ENCODE data around the gene EPB41L1.

Gene EPB41L1

DNA sequence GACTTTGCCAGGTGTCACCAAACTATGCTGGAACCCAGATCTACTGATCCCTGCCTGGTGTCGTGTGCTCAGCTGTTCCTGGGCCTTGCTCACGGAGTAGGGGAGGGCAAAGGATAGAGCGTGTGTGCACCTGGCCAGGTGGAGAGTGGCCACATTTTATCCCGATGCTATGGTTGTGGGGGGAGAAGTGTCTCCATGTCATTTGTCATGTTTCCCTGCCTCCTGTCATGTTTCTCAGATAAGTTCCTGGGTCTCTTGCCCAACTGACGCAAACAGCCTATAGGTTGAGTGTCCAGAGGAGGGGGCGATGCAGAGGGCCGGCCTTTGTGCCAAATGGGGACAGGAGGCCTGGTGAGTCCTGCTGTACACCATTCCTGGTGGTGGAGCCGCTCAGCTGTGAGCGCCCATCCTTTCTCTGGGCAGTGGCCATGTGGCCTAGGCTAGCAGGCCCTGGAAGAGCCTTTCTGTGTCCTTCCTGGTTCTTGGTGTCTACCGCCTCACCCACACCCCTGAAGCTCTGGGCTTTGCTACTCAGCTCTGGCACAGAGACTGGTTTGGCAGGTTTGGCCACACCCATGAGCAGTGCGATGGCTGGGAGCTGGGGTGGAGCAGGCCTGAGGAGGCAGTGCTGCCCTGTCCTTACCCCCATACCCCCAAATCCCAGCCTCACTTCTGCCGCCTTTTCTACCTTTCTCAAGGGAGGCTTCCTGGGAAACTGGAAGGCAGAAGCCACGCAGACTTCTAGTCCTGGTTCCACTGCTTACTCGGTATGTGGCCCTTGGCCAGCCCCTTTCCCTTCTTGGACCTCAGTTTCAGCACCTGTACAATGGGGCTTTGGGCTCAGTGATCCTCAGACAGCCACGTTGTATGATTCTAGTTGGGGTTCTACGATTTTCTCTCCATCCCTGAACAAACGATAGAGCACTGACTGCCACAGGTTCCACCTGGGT, 32.3 kb upstream of the EPB41L1 start:
- no peak for TF ChIP-seq CTCF (IDR thresholded peaks at IDR 0.05; ENCODE audit: control extremely low read depth, extremely low read depth, low read depth, missing control alignments)
- DNase-seq (ENCODE audit: extremely low spot score) = no peak
- CTCF ChIA-PET = interaction anchor here (1.8 kb wide), 1 partner anchor 16 kb away, joined by 6 read pairs; no protein-coding TSS in a partner anchor
- POLR2A ChIA-PET = no interaction called here

GRCh38 chr20:36122931-36123288, 31.6 kb upstream of the EPB41L1 start:
- no peak for DNase-seq (ENCODE audit: extremely low spot score)
- POLR2A ChIA-PET = no interaction called here
- no peak for TF ChIP-seq CTCF (IDR thresholded peaks at IDR 0.05; ENCODE audit: control extremely low read depth, extremely low read depth, low read depth, missing control alignments)
- CTCF ChIA-PET = interaction anchor here (1.8 kb wide), 1 partner anchor 15 kb away, joined by 6 read pairs; no protein-coding TSS in a partner anchor

DNA sequence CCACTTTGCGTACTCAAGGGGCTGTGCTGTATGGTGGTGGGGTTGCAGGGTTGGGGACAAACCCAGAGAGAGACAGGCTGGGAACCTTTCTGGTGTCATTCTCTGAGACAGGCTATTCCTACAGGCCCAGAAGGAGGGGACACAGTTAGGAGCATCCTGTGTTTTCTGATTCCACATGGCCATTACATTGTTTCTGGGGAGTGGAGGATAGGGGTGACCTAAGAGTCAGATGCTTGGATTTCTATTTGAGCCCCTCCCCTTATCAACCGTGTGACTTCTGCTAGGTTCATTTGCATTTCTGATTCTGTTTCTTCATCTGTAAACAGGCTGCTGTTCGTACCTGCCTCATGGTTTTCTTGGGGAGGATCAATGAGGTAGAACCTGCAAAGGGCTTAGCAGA, 29.4 kb upstream of the EPB41L1 start:
- DNase-seq (ENCODE audit: extremely low spot score) = no peak
- TF ChIP-seq CTCF (IDR thresholded peaks at IDR 0.05; ENCODE audit: control extremely low read depth, extremely low read depth, low read depth, missing control alignments) = no peak
- ChIA-PET POLR2A (no interaction called here), CTCF (interaction anchor here (1.3 to 5.1 kb wide), 2 partner anchors 14 to 133 kb away, joined by 3 to 28 read pairs; no protein-coding TSS in a partner anchor)

DNA sequence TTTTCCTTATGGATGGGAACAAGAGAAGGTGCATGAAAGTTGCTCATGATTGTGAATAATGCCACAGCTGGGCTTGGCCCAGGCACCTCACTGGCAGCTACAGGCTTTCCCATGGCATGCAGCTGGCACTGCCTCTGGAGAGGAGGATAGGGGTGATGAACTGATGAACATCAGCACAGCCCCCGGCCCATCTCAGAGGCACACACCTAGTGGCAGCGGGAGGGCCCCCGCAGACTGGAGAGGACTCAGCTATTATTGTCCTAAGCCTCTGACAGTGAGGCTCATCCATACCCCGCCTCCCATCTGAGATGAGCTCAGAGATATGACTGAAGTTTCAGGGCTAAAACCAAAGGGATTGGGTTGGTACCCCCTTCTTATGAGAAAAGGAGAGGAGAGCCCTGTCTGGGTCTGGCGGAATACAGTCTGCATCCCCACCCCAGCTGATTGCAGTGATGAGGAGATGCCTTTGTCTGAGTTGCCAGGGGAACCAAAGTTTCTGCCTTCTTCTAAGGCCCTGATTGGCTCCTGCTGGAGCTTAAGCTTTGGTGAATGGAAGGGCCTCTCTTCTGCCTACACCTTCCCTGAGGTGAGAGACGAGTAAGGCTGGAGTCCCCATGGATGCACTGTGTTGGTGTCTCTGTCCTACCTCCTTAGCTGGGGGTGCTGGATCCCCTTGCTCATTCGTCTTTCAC, 27.6 kb upstream of the EPB41L1 start:
- no peak for TF ChIP-seq CTCF (IDR thresholded peaks at IDR 0.05; ENCODE audit: control extremely low read depth, extremely low read depth, low read depth, missing control alignments)
- no peak for DNase-seq (ENCODE audit: extremely low spot score)
- ChIA-PET POLR2A (no interaction called here), CTCF (interaction anchor here (0.9 to 5.1 kb wide), 7 partner anchors 12 to 173 kb away, joined by 3 to 28 read pairs (median 7); partner anchors contain the start of gene SCAND1)

DNA sequence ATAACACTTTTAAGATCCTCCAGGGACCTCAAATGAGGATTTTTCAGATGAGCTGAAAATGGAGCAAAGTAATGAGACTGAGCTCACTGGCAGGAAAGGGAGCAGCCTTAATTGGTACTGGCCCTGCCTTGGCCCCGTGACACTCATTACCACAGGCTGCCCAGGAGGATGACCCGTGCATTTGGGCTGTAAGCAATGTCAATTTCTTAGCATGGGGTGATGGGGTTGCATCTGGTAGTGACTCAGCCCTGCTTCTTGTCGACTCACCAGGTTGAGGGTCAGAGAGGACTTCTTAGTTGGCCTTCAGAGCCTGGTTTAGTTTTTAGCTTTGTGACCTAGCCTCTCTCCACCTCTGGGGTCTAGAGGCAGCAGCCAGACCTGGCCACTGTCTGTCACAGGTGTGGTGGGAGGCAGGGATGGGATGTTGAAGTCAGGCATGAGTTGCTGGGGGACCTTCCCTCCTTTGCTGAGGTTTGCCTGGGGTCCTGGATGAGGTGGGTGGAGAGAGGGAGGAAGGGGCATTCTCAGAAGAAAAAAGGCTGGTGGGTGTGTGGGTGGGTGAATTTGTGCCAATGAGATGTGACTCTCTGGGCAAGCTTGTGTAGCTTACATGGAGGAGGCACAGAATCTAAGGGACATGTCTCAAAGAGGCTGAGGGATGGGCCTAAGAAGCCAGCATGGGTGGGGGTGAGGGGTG, 25.9 kb upstream of the EPB41L1 start:
- ChIA-PET CTCF (interaction anchor here (1.3 to 5.1 kb wide), 3 partner anchors 11 to 136 kb away, joined by 4 to 28 read pairs (median 14); no protein-coding TSS in a partner anchor), POLR2A (no interaction called here)
- DNase-seq (ENCODE audit: extremely low spot score) = no peak
- no peak for TF ChIP-seq CTCF (IDR thresholded peaks at IDR 0.05; ENCODE audit: control extremely low read depth, extremely low read depth, low read depth, missing control alignments)

- TF ChIP-seq CTCF (IDR thresholded peaks at IDR 0.05; ENCODE audit: control extremely low read depth, extremely low read depth, low read depth, missing control alignments) = no peak
- no peak for DNase-seq (ENCODE audit: extremely low spot score)
- CTCF ChIA-PET = interaction anchor here (1.3 to 5.1 kb wide), 2 partner anchors 10 to 136 kb away, joined by 4 to 28 read pairs; no protein-coding TSS in a partner anchor
- POLR2A ChIA-PET = no interaction called here
Measured at GRCh38 chr20:36129160-36129543, 25.4 kb upstream of the EPB41L1 start.

Measured in GM10248 (cell line).